Measurements from ENCODE around the gene NLGN1.

DNA sequence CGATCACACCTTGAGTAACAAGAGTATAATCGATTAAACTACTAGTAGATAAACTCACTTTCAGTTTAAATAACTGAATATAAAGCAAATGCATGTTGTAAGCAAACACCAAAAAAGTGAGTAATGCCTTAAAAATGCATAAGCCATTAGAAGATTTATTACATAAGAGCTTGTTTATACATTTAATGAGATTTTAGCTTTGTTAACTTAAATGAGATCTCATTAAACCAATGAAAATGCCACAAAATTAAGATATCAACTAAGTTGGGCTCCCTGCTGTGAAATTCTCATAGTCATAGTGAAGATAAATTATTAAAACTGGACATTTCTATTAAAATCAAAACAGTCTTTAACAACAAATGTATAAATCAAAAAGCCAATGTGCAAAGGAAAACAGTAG lies 701.2 kb downstream of the NLGN1 start:
- TF ChIP-seq POLR2A (IDR thresholded peaks at IDR 0.05) = no peak
- TF ChIP-seq, protein P1, sequence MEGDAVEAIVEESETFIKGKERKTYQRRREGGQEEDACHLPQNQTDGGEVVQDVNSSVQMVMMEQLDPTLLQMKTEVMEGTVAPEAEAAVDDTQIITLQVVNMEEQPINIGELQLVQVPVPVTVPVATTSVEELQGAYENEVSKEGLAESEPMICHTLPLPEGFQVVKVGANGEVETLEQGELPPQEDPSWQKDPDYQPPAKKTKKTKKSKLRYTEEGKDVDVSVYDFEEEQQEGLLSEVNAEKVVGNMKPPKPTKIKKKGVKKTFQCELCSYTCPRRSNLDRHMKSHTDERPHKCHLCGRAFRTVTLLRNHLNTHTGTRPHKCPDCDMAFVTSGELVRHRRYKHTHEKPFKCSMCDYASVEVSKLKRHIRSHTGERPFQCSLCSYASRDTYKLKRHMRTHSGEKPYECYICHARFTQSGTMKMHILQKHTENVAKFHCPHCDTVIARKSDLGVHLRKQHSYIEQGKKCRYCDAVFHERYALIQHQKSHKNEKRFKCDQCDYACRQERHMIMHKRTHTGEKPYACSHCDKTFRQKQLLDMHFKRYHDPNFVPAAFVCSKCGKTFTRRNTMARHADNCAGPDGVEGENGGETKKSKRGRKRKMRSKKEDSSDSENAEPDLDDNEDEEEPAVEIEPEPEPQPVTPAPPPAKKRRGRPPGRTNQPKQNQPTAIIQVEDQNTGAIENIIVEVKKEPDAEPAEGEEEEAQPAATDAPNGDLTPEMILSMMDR (IDR thresholded peaks at IDR 0.05) = no peak

All from heart left ventricle (tissue), 13 donors.